ENCODE measurements around the gene EXO1.

DNA sequence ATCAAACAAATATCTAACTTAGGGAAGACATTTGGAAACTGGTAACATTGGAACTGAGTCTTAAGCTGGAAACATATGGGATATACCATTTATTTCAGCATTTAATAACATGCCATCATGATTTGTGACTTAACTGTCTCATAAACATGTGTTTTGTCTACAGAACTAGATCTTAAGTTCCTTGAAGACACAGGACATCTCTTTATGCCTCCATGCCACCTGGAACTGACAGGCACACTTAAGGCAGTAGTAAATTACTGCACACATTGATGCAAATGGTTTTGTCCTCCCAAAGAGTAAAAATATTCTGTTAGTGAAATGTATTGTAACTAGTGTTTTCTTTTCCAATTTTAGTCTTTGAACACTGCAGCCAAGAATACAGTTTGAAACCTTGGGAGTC lies 1.6 kb upstream of the EXO1 start:
- TF ChIP-seq EP300 (IDR thresholded peaks at IDR 0.05; ENCODE audit: borderline replicate concordance) (no peak), TCF12 (IDR thresholded peaks at IDR 0.05; ENCODE audit: low read depth) (no peak)

Data from Ishikawa (cell line).